Measurements from ENCODE around the gene CRYL1.

Gene CRYL1

DNA sequence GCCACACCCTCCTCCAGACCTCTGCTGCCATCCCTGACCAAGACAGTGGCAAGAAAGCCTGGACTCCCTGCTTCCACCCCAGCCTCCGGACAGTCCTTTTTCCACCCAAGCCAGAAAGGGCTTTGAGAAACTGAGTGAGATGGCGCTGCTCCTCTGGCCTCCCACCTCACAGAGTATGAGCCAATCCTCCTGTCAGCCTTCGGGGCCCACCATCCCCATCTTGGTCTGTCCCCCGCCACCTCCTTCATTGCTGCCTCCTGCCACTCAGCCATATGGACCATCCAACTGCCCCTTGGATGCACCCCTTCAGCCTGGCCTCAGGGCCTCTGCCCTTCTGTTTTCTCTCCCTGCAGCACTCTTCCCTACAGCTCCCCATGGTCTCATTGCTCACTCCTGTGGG is 125.7 kb downstream of the CRYL1 start:
- no peak overlapping the region for H2BK12ac ChIP-seq (ENCODE audit: low read length)
- H3K14ac ChIP-seq (ENCODE audit: low read length), result peak overlapping the region; percentile 72
- no peak overlapping the region for H2BK120ac ChIP-seq (ENCODE audit: low read depth, low read length)
- no peak overlapping the region for H3K4ac ChIP-seq (ENCODE audit: low read length)
- no peaks in the 10 kb centered on the region for H3K27me3 ChIP-seq (ENCODE audit: control insufficient read depth in 3 of 3, insufficient read depth in 3 of 3, low read depth in 1 of 3, low read length in 3 of 3)
- no peak for DNase-seq (ENCODE audit: low spot score)
- H3K27ac ChIP-seq (replicated peaks; ENCODE audit: low read length), result no peak overlapping the region
- WGBS, 2 donors (ENCODE audit: extremely low coverage in 2 of 2, insufficient read length in 2 of 2, insufficient replicate concordance in 1 of 2), result no CpG with 5 or more reads among the region's 4 CpGs
- no peaks in the 10 kb centered on the region for H3K79me1 ChIP-seq (ENCODE audit: low read depth, low read length)
- no peak overlapping the region for H3K4me2 ChIP-seq (ENCODE audit: insufficient read depth, low read length, poor library complexity, severe bottlenecking)
- H3K4me1 ChIP-seq (ENCODE audit: control insufficient read depth in 2 of 2, insufficient read depth in 1 of 2, low read depth in 1 of 2, low read length in 2 of 2), result no peaks in the 10 kb centered on the region
- H2BK5ac ChIP-seq (ENCODE audit: low read length), result no peak overlapping the region
- no peak overlapping the region for H3K23ac ChIP-seq (ENCODE audit: low read depth, low read length, poor library complexity)
- peak overlapping the region; percentile 31 for H3K9ac ChIP-seq (ENCODE audit: low read depth, low read length, poor library complexity)
- H3K9me3 ChIP-seq (replicated peaks in 1 of 2; ENCODE audit: control insufficient read depth in 2 of 2, insufficient read depth in 1 of 2, low read depth in 1 of 2, low read length in 2 of 2), result no peaks in the 10 kb centered on the region
- H3K18ac ChIP-seq (ENCODE audit: low read length), result no peak overlapping the region
- no peak overlapping the region for H2AFZ ChIP-seq (ENCODE audit: low read length)
- no peak overlapping the region for H2AK5ac ChIP-seq (ENCODE audit: low read depth, low read length)
- no peaks in the 10 kb centered on the region for H3K36me3 ChIP-seq (replicated peaks in 1 of 2; ENCODE audit: control insufficient read depth in 2 of 2, insufficient read depth in 2 of 2, low read length in 2 of 2)
- H2BK15ac ChIP-seq (ENCODE audit: low read length), result no peak overlapping the region
- H4K8ac ChIP-seq (ENCODE audit: low read depth, low read length), result no peak overlapping the region
- no peak overlapping the region for H4K91ac ChIP-seq (ENCODE audit: low read depth, low read length, poor library complexity)
- H3K4me3 ChIP-seq (ENCODE audit: low read length in 2 of 2), result peak overlapping the region in 1 of 2 donors; percentile 31

DNA sequence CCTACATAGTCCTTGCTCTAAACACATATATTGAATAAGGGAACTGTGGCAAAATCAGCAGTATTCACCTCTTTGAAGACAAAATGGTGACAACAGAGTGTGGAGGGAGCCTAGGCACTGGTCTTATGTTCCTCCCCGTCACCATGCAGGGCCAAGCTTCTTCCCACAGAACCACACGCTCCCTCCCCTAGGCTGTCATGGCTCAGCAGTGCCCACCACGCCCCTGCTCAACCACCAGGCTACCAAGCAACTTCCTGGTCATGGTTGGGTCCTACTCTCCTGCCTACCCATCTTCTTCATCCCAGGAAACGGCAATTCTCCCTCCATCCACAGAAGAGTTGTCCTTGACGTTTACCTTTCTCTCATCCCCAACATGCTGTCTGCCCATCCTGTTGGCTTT is 126.1 kb downstream of the CRYL1 start:
- H3K9ac ChIP-seq (ENCODE audit: low read depth, low read length, poor library complexity), result no peak overlapping the region
- no peak overlapping the region for H3K4ac ChIP-seq (ENCODE audit: low read length)
- H3K9me3 ChIP-seq (replicated peaks in 1 of 2; ENCODE audit: control insufficient read depth in 2 of 2, insufficient read depth in 1 of 2, low read depth in 1 of 2, low read length in 2 of 2), result no peaks in the 10 kb centered on the region
- H2BK120ac ChIP-seq (ENCODE audit: low read depth, low read length), result no peak overlapping the region
- peak overlapping the region in 1 of 2 donors; percentile 31 for H3K4me3 ChIP-seq (ENCODE audit: low read length in 2 of 2)
- H2BK15ac ChIP-seq (ENCODE audit: low read length), result no peak overlapping the region
- no peak overlapping the region for H2BK12ac ChIP-seq (ENCODE audit: low read length)
- no peak overlapping the region for H2AK5ac ChIP-seq (ENCODE audit: low read depth, low read length)
- no peak for DNase-seq (ENCODE audit: low spot score)
- no peak overlapping the region for H3K4me2 ChIP-seq (ENCODE audit: insufficient read depth, low read length, poor library complexity, severe bottlenecking)
- H3K27ac ChIP-seq (replicated peaks; ENCODE audit: low read length), result no peak overlapping the region
- H3K27me3 ChIP-seq (ENCODE audit: control insufficient read depth in 3 of 3, insufficient read depth in 3 of 3, low read depth in 1 of 3, low read length in 3 of 3), result no peaks in the 10 kb centered on the region
- H4K8ac ChIP-seq (ENCODE audit: low read depth, low read length), result no peak overlapping the region
- H3K36me3 ChIP-seq (replicated peaks in 1 of 2; ENCODE audit: control insufficient read depth in 2 of 2, insufficient read depth in 2 of 2, low read length in 2 of 2), result no peaks in the 10 kb centered on the region
- no peaks in the 10 kb centered on the region for H3K4me1 ChIP-seq (ENCODE audit: control insufficient read depth in 2 of 2, insufficient read depth in 1 of 2, low read depth in 1 of 2, low read length in 2 of 2)
- no peak overlapping the region for H4K91ac ChIP-seq (ENCODE audit: low read depth, low read length, poor library complexity)
- H3K79me1 ChIP-seq (ENCODE audit: low read depth, low read length), result no peaks in the 10 kb centered on the region
- H3K18ac ChIP-seq (ENCODE audit: low read length), result no peak overlapping the region
- H3K23ac ChIP-seq (ENCODE audit: low read depth, low read length, poor library complexity), result no peak overlapping the region
- H2BK5ac ChIP-seq (ENCODE audit: low read length), result no peak overlapping the region
- no peak overlapping the region for H2AFZ ChIP-seq (ENCODE audit: low read length)
- WGBS, 2 donors (ENCODE audit: extremely low coverage in 2 of 2, insufficient read length in 2 of 2, insufficient replicate concordance in 1 of 2), result no CpG with 5 or more reads among the region's 5 CpGs
- H3K14ac ChIP-seq (ENCODE audit: low read length), result peak overlapping the region; percentile 72

DNA sequence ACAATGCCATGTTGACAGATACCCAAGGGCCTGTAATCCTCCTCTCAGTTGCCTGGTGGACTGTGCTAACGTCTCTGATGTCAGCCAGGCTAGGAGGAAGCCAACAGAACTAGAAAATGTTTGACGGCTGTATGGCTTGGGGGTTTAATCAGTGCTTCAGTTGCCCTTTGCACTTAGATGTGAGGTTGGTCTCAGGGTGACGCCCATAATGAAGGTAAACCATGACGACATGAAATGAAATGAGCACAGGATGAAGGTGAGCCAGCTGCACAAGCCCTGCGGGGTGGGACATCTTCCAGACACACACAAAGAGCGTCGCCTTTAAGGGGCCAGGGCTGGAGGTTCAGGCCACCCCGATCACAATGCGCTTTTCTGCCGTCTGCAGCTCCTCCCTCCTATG is 127.2 kb downstream of the CRYL1 start:
- peaks cover 0 to 4% (median 0%) of the 10 kb centered on the region in 3 experiments for H3K27me3 ChIP-seq (ENCODE audit: control insufficient read depth in 3 of 3, insufficient read depth in 3 of 3, low read depth in 1 of 3, low read length in 3 of 3)
- no peaks in the 10 kb centered on the region for H3K36me3 ChIP-seq (replicated peaks in 1 of 2; ENCODE audit: control insufficient read depth in 2 of 2, insufficient read depth in 2 of 2, low read length in 2 of 2)
- H2AK5ac ChIP-seq (ENCODE audit: low read depth, low read length), result no peak overlapping the region
- no peak overlapping the region for H2AFZ ChIP-seq (ENCODE audit: low read length)
- H3K23ac ChIP-seq (ENCODE audit: low read depth, low read length, poor library complexity), result no peak overlapping the region
- H2BK15ac ChIP-seq (ENCODE audit: low read length), result no peak overlapping the region
- no peak overlapping the region for H3K18ac ChIP-seq (ENCODE audit: low read length)
- H3K4me3 ChIP-seq (ENCODE audit: low read length in 2 of 2), result no peak overlapping the region
- H4K91ac ChIP-seq (ENCODE audit: low read depth, low read length, poor library complexity), result no peak overlapping the region
- H3K4me2 ChIP-seq (ENCODE audit: insufficient read depth, low read length, poor library complexity, severe bottlenecking), result no peak overlapping the region
- no peak overlapping the region for H2BK12ac ChIP-seq (ENCODE audit: low read length)
- DNase-seq (ENCODE audit: low spot score), result no peak
- H3K9ac ChIP-seq (ENCODE audit: low read depth, low read length, poor library complexity), result no peak overlapping the region
- H3K79me1 ChIP-seq (ENCODE audit: low read depth, low read length), result no peaks in the 10 kb centered on the region
- peaks cover 0 to 5% of the 10 kb centered on the region in 2 donors for H3K9me3 ChIP-seq (replicated peaks in 1 of 2; ENCODE audit: control insufficient read depth in 2 of 2, insufficient read depth in 1 of 2, low read depth in 1 of 2, low read length in 2 of 2)
- WGBS, 2 donors (ENCODE audit: extremely low coverage in 2 of 2, insufficient read length in 2 of 2, insufficient replicate concordance in 1 of 2), result no CpG with 5 or more reads among the region's 10 CpGs
- H3K14ac ChIP-seq (ENCODE audit: low read length), result no peak overlapping the region
- H2BK5ac ChIP-seq (ENCODE audit: low read length), result no peak overlapping the region
- no peak overlapping the region for H4K8ac ChIP-seq (ENCODE audit: low read depth, low read length)
- H2BK120ac ChIP-seq (ENCODE audit: low read depth, low read length), result no peak overlapping the region
- H3K4ac ChIP-seq (ENCODE audit: low read length), result no peak overlapping the region
- no peak overlapping the region for H3K27ac ChIP-seq (replicated peaks; ENCODE audit: low read length)
- peaks cover 0 to 2% of the 10 kb centered on the region in 2 donors for H3K4me1 ChIP-seq (ENCODE audit: control insufficient read depth in 2 of 2, insufficient read depth in 1 of 2, low read depth in 1 of 2, low read length in 2 of 2)

DNA sequence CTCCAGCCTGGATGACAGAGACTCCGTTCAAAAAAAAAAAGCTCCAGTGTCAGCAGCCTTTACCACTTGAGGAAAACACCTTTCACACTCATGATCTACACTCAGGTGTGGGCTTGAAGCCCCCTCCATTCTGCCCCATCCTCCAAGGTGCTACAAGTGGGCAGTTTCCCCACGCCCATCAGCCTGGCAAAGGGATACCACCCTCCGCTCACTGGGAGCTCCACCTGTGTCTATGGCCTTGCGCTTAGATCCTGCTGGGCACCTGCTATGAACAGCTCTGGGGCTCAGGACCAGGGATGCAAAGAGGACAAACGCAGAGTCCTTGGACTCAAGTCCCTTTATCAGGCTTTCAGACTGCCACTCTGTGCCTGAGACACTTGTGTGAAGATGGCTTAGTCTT is 127.8 kb downstream of the CRYL1 start:
- H2BK120ac ChIP-seq (ENCODE audit: low read depth, low read length), result no peak overlapping the region
- no peak overlapping the region for H2BK15ac ChIP-seq (ENCODE audit: low read length)
- no peak overlapping the region for H4K91ac ChIP-seq (ENCODE audit: low read depth, low read length, poor library complexity)
- no peak for DNase-seq (ENCODE audit: low spot score)
- H4K8ac ChIP-seq (ENCODE audit: low read depth, low read length), result no peak overlapping the region
- H2BK12ac ChIP-seq (ENCODE audit: low read length), result no peak overlapping the region
- no CpG with 5 or more reads among the region's 5 CpGs for WGBS, 2 donors (ENCODE audit: extremely low coverage in 2 of 2, insufficient read length in 2 of 2, insufficient replicate concordance in 1 of 2)
- H3K23ac ChIP-seq (ENCODE audit: low read depth, low read length, poor library complexity), result no peak overlapping the region
- peaks cover 0 to 3% of the 10 kb centered on the region in 2 donors for H3K4me1 ChIP-seq (ENCODE audit: control insufficient read depth in 2 of 2, insufficient read depth in 1 of 2, low read depth in 1 of 2, low read length in 2 of 2)
- no peak overlapping the region for H3K18ac ChIP-seq (ENCODE audit: low read length)
- peaks cover 0 to 10% of the 10 kb centered on the region in 2 donors for H3K9me3 ChIP-seq (replicated peaks in 1 of 2; ENCODE audit: control insufficient read depth in 2 of 2, insufficient read depth in 1 of 2, low read depth in 1 of 2, low read length in 2 of 2)
- no peaks in the 10 kb centered on the region for H3K36me3 ChIP-seq (replicated peaks in 1 of 2; ENCODE audit: control insufficient read depth in 2 of 2, insufficient read depth in 2 of 2, low read length in 2 of 2)
- H3K27ac ChIP-seq (replicated peaks; ENCODE audit: low read length), result no peak overlapping the region
- no peak overlapping the region for H3K4me3 ChIP-seq (ENCODE audit: low read length in 2 of 2)
- no peaks in the 10 kb centered on the region for H3K79me1 ChIP-seq (ENCODE audit: low read depth, low read length)
- no peak overlapping the region for H3K4me2 ChIP-seq (ENCODE audit: insufficient read depth, low read length, poor library complexity, severe bottlenecking)
- H3K14ac ChIP-seq (ENCODE audit: low read length), result no peak overlapping the region
- H2AK5ac ChIP-seq (ENCODE audit: low read depth, low read length), result no peak overlapping the region
- no peak overlapping the region for H2AFZ ChIP-seq (ENCODE audit: low read length)
- no peak overlapping the region for H3K4ac ChIP-seq (ENCODE audit: low read length)
- no peak overlapping the region for H2BK5ac ChIP-seq (ENCODE audit: low read length)
- H3K27me3 ChIP-seq (ENCODE audit: control insufficient read depth in 3 of 3, insufficient read depth in 3 of 3, low read depth in 1 of 3, low read length in 3 of 3), result peaks cover 0 to 4% (median 0%) of the 10 kb centered on the region in 3 experiments
- no peak overlapping the region for H3K9ac ChIP-seq (ENCODE audit: low read depth, low read length, poor library complexity)

Measured in neuronal stem cell (in vitro differentiated cells).